Nephron (organoid): ENCODE data around the gene ROBO1.

Experiments used
- H3K27ac Mint-ChIP-seq, 3 experiments: 2 replicates each; pipeline ENCODE4 v1.8.0; 2020; ENCODE audit warnings: mixed read lengths in 3 of 3, mild to moderate bottlenecking in 2 of 3, moderate library complexity in 1 of 3
- H3K27me3 Mint-ChIP-seq: 2 replicates; pipeline ENCODE4 v1.8.0; 2021; ENCODE audit warnings: low read depth, mild to moderate bottlenecking, moderate library complexity, mixed read lengths
- H3K36me3 Mint-ChIP-seq: 2 replicates; pipeline ENCODE4 v1.8.0; 2020; ENCODE audit warnings: low read depth, mixed read lengths
- H3K4me1 Mint-ChIP-seq: 2 replicates; pipeline ENCODE4 v1.8.0; 2020; ENCODE audit warnings: mixed read lengths
- H3K4me3 Mint-ChIP-seq, 3 experiments: 2 replicates each; pipeline ENCODE4 v1.8.0; 2020; ENCODE audit warnings: mild to moderate bottlenecking in 3 of 3, mixed read lengths in 3 of 3, moderate library complexity in 2 of 3
- H3K9me3 Mint-ChIP-seq: 2 replicates; pipeline ENCODE4 v1.8.0; 2020; ENCODE audit warnings: mixed read lengths
- CTCF ChIP-seq, 3 experiments: fragments of 200-600 bp; sonication (generic); IDR thresholded peaks; one replicate each; pipeline ENCODE4 v1.5.0; 2021; ENCODE audit warnings: antibody characterized with exemption in 3 of 3; ENCODE audit not compliant: unreplicated experiment in 3 of 3

ROBO1 gene

GRCh38 chr3:79246875-79247724, 520.7 kb downstream of the ROBO1 start:
- Mint-ChIP-seq H3K27ac (peak overlapping the region; percentile 93 to 97 (median 95)), H3K4me3 (peak overlapping the region; percentile 13 to 66 (median 16)), H3K36me3 (peaks cover 3% of the 10 kb centered on the region), H3K27me3 (no peaks in the 10 kb centered on the region), H3K4me1 (peaks cover 36% of the 10 kb centered on the region), H3K9me3 (peaks cover 12% of the 10 kb centered on the region)
- no peak for TF ChIP-seq CTCF (IDR thresholded peaks at IDR 0.05; ENCODE audit: unreplicated experiment in 3 of 3)

GRCh38 chr3:79245284-79246138, 522.3 kb downstream of the ROBO1 start:
- Mint-ChIP-seq H3K4me1 (peaks cover 36% of the 10 kb centered on the region), H3K27ac (peak overlapping the region; percentile 45 to 95 (median 59)), H3K4me3 (no peak overlapping the region), H3K36me3 (peaks cover 3% of the 10 kb centered on the region), H3K9me3 (peaks cover 15% of the 10 kb centered on the region), H3K27me3 (no peaks in the 10 kb centered on the region)
- no peak for TF ChIP-seq CTCF (IDR thresholded peaks at IDR 0.05; ENCODE audit: unreplicated experiment in 3 of 3)

GRCh38 chr3:79236496-79236895, 531.3 kb downstream of the ROBO1 start:
- Mint-ChIP-seq H3K4me3 (no peak overlapping the region), H3K9me3 (peaks cover 9% of the 10 kb centered on the region), H3K4me1 (no peaks in the 10 kb centered on the region), H3K27ac (no peak overlapping the region), H3K27me3 (no peaks in the 10 kb centered on the region), H3K36me3 (no peaks in the 10 kb centered on the region)
- no peak for TF ChIP-seq CTCF (IDR thresholded peaks at IDR 0.05; ENCODE audit: unreplicated experiment in 3 of 3)

- TF ChIP-seq CTCF (IDR thresholded peaks at IDR 0.05; ENCODE audit: unreplicated experiment in 3 of 3), result no peak
- H3K9me3 Mint-ChIP-seq, result peaks cover 13% of the 10 kb centered on the region
- no peaks in the 10 kb centered on the region for H3K36me3 Mint-ChIP-seq
- no peaks in the 10 kb centered on the region for H3K27me3 Mint-ChIP-seq
- H3K4me1 Mint-ChIP-seq, result no peaks in the 10 kb centered on the region
- no peak overlapping the region for H3K27ac Mint-ChIP-seq
- H3K4me3 Mint-ChIP-seq, result no peak overlapping the region
Measured at GRCh38 chr3:79233431-79234060, 534.3 kb downstream of the ROBO1 start.

GRCh38 chr3:79230266-79230665, 537.5 kb downstream of the ROBO1 start:
- Mint-ChIP-seq H3K36me3 (no peaks in the 10 kb centered on the region), H3K4me1 (no peaks in the 10 kb centered on the region), H3K27ac (no peak overlapping the region), H3K27me3 (no peaks in the 10 kb centered on the region), H3K9me3 (peaks cover 8% of the 10 kb centered on the region), H3K4me3 (no peak overlapping the region)
- TF ChIP-seq CTCF (IDR thresholded peaks at IDR 0.05; ENCODE audit: unreplicated experiment in 3 of 3), result no peak
